Skeletal muscle tissue (tissue), 4 donors: ENCODE measurements around the gene PAK6. TPM values are rescaled to one million over a fixed set of nuclear protein-coding genes. Genes with fewer than 3 reads are reported as not detected.

Source experiments
- H3K27ac ChIP-seq: one replicate; pipeline ENCODE4 v1.7.0; 2013; ENCODE audit warnings: mild to moderate bottlenecking, low read depth, low read length, inconsistent platforms
- H3K27me3 ChIP-seq, 3 donors: one replicate each; pipeline ENCODE4 v1.7.0; 2013; ENCODE audit warnings: low read length in 3 of 3; ENCODE audit not compliant: control insufficient read depth in 3 of 3, insufficient read depth in 3 of 3
- H3K36me3 ChIP-seq, 3 donors: one replicate each; pipeline ENCODE4 v1.7.0; 2013; ENCODE audit warnings: low read length in 3 of 3; ENCODE audit not compliant: control insufficient read depth in 3 of 3, insufficient read depth in 3 of 3
- H3K4me1 ChIP-seq, 3 donors: one replicate each; pipeline ENCODE4 v1.7.0; 2013; ENCODE audit warnings: low read length in 3 of 3, mild to moderate bottlenecking in 3 of 3; ENCODE audit not compliant: control insufficient read depth in 3 of 3, insufficient read depth in 3 of 3
- H3K4me3 ChIP-seq, 3 donors: one replicate each; pipeline ENCODE4 v1.7.0; 2013; ENCODE audit warnings: low read length in 3 of 3
- H3K9ac ChIP-seq, 3 donors: one replicate each; pipeline ENCODE4 v1.7.0; 2013; ENCODE audit warnings: low read length in 3 of 3, mild to moderate bottlenecking in 3 of 3, moderate library complexity in 2 of 3, low read depth in 1 of 3
- H3K9me3 ChIP-seq, 3 donors: one replicate each; pipeline ENCODE4 v1.7.0; 2013; ENCODE audit warnings: low read length in 3 of 3; ENCODE audit not compliant: control insufficient read depth in 3 of 3
- total RNA-seq: library from RNA; depleted of rRNA; stranded (reverse); fragments of >200 nt; gene quantifications from one replicate; pipeline ENCODE4 v1.2.3, GENCODE V29; 2014
- donor health status: Osteomylitis.

The PAK6 gene
- total RNA-seq, 1 donor from 2014 or later = 1.0 TPM

DNA sequence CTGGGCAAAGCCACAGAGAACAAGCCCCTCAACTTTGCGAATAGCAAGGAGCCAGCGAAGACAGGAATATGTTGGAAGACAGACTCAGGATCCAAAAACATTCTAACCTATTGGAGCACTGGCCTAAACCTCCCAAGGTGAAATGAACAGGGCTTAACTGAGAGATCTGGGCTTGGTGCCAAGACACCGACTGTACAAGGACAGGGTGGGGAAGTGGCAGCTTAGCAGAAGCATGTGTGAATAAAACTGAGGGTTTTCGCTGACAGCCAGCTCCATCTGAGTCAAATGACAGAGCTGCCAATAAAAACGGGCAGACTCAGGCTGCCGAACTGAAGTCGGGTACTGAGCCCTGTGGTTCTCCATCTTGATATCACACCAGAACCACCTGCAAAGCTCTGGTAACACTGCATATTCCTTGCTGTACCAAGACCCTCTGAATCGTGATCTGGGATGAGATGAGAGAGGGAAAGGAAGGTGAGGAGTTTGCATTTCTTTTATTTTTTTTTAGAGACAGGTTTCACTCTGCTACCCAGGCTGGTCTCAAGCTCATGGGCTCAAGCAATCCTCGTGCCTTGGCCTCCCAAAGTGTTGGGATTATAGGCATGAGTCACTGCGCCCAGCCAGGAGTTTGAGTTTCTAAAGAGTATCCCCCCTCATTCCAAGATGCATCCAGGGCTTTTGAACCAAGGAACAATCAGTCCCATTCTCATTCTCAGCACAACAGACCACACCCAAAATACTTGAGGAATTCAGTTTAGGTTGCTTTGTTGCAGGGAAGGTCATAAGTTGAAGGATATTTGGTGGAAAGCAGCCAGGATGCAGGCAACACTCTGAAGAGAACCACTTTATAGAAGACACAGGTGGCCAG is 74.9 kb downstream of the PAK6 start:
- Histone ChIP-seq H3K36me3 (no peaks in the 10 kb centered on the region), H3K27me3 (peaks cover 0 to 12% (median 7%) of the 10 kb centered on the region in 3 donors), H3K27ac (no peak overlapping the region)

DNA sequence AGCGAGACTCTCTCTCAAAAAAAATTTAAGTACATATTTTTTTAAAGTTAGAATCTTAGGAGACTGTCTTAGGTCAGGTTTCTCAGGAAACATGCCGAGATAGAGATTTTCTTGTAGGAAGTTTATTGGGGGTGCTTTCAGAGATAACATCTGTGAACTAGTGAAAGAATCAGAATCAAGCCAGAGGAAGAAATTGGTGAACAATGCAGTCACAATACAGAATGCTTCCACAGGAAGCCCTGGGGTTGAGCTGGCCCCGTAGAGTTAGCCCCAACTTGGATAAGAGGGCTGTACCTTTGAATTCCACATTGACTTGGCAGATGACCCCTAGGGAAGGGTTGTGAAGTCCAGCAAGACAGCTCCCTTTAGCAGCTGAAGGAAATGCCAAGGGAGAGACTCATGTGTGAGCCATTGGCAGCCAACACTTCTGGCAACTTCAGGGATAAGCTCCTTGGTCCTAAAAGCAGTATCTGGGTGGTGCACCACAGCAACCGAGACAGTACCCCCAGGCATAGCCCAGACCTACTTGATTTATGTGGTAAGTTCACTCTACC is 75.9 kb downstream of the PAK6 start:
- H3K36me3 ChIP-seq = no peaks in the 10 kb centered on the region
- peaks cover 5 to 12% (median 10%) of the 10 kb centered on the region in 3 donors for H3K4me1 ChIP-seq
- no peak overlapping the region for H3K9ac ChIP-seq
- H3K9me3 ChIP-seq = no peaks in the 10 kb centered on the region
- H3K27me3 ChIP-seq = peaks cover 0 to 10% (median 7%) of the 10 kb centered on the region in 3 donors
- no peak overlapping the region for H3K4me3 ChIP-seq
- no peak overlapping the region for H3K27ac ChIP-seq

More for the DNA sequence above, 74.9 kb downstream of the PAK6 start:
- Histone ChIP-seq H3K4me3 (no peak overlapping the region), H3K4me1 (peaks cover 5 to 12% (median 10%) of the 10 kb centered on the region in 3 donors), H3K9me3 (no peaks in the 10 kb centered on the region), H3K9ac (no peak overlapping the region)

DNA sequence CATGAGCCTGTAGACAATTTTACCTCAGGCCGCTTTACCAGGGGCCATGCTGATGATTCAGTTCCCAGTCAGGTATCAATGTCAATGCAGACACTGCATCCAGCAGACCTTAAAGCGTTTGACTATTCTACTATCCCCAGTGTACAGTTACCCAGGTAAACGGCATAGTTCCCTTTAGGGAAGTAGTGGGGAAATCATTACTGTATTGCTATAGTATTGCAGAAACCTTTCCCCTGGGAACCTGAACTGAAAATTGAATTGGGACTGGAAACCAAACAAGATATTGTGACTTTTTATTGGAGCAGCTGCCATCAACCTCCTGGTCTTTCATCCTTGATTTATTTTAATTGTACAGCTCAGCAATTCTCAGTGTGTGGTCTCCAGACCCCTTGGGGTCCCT is 78.1 kb downstream of the PAK6 start:
- Histone ChIP-seq H3K4me3 (no peak overlapping the region), H3K9me3 (no peaks in the 10 kb centered on the region), H3K27me3 (peaks cover 0 to 5% (median 3%) of the 10 kb centered on the region in 3 donors), H3K27ac (no peak overlapping the region), H3K9ac (no peak overlapping the region), H3K4me1 (peaks cover 7 to 12% (median 10%) of the 10 kb centered on the region in 3 donors), H3K36me3 (no peaks in the 10 kb centered on the region)

DNA sequence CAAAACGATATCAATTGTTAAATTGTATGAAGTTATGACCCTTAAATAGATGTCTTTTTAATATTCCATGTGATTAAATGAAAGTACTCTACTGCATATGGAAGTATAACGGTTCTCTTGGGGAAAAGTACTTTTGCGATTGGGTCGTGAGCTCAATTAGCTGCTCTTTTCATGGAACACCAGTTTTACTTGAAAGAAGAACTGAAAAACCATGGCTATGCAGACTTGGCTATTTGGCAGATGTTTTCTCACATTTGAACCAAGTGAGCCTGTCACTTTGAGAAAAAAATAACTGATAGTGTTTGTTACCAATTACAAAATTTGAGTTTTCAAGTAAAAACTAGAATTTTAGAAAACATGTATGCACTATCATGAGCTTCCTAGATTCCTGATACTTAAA is 78.7 kb downstream of the PAK6 start:
- Histone ChIP-seq H3K4me3 (no peak overlapping the region), H3K27me3 (peaks cover 0 to 1% (median 0%) of the 10 kb centered on the region in 3 donors), H3K36me3 (no peaks in the 10 kb centered on the region), H3K9ac (no peak overlapping the region), H3K27ac (no peak overlapping the region), H3K4me1 (peaks cover 7 to 13% (median 12%) of the 10 kb centered on the region in 3 donors), H3K9me3 (no peaks in the 10 kb centered on the region)

DNA sequence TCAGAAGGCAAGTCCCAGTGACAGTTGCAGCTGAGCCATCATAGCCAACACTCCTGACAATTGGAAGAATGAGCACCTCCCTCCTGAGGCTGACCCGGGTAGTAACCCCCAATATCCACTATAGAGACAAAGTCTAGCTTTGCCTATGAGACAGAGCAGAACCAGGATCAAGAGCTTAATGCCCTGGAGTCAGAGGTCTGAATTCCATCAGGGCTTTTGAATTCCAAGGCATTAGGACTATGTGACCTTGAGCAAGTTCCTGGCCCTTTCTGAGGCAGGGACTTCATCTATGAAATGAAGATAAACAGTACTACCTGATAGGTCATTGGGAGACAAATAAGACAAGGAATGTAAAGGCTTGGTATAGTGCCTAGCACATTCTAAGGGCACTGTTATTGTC is 81.5 kb downstream of the PAK6 start:
- H3K36me3 ChIP-seq = no peaks in the 10 kb centered on the region
- no peaks in the 10 kb centered on the region for H3K9me3 ChIP-seq
- H3K4me3 ChIP-seq = no peak overlapping the region
- no peak overlapping the region for H3K9ac ChIP-seq
- H3K27ac ChIP-seq = no peak overlapping the region
- H3K4me1 ChIP-seq = peaks cover 13 to 15% (median 15%) of the 10 kb centered on the region in 3 donors
- H3K27me3 ChIP-seq = no peaks in the 10 kb centered on the region

DNA sequence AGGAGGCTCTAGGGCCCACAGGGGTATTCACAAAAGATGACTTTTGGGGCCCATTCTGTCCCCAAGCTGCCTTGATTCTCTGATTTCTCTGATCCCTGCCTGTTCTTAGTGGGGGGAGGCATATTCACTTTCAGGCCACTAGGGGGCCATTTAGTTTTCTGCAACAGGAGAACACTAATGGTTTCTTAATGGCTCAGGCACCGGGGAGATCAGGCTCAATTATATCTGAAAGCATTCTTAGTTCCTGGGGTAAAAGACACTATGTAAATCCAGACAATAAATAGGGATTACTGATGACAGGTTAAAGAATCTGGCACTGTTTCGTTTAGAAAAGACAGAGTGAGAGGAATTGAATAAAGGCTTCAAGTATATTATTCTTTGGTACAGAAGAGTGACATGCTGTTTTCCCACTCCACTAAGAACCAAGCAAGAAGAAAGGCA is 82.1 kb downstream of the PAK6 start:
- H3K9me3 ChIP-seq = no peaks in the 10 kb centered on the region
- no peaks in the 10 kb centered on the region for H3K36me3 ChIP-seq
- H3K4me1 ChIP-seq = peaks cover 18 to 21% (median 21%) of the 10 kb centered on the region in 3 donors
- H3K27me3 ChIP-seq = no peaks in the 10 kb centered on the region
- no peak overlapping the region for H3K9ac ChIP-seq
- H3K27ac ChIP-seq = no peak overlapping the region
- H3K4me3 ChIP-seq = no peak overlapping the region

DNA sequence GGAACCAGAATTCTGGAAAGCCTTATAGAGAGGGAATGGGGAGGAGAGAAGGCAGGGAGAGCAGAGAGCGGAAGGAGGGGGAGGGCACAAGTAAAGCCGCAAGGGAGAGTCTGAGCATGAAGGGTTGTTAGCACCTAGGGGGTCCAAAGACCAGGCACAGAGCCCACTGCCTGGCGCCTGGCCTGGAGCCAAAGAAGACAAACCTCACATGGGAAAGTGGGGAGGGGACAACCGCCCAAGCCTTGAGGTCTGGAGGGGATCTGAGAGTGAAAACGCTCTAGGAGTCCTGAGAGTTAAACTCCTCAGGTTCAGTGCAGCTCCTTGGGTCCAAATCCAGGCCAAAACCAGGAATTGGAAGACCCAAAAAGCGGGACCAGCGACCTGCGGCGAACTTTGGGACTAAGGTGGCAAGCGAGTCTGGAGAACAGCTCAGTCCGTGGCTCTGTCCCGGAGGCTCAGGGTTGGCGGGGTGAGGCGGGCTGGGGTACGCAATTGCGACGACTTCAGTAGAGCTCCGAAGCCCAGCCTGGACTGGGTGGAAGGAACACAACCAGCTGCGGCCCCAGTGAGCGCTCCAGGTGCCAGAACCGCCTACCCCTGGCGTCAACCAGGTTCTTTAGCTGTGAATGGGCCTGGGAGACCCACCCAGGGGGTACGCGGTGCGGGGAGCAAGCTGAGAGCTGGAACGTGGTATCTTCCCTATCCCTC is 83.8 kb downstream of the PAK6 start:
- no peaks in the 10 kb centered on the region for H3K9me3 ChIP-seq
- H3K4me3 ChIP-seq = peak overlapping the region; percentile 41 to 54 (median 46)
- peaks cover 0 to 6% (median 2%) of the 10 kb centered on the region in 3 donors for H3K36me3 ChIP-seq
- H3K4me1 ChIP-seq = peaks cover 20 to 35% (median 29%) of the 10 kb centered on the region in 3 donors
- no peaks in the 10 kb centered on the region for H3K27me3 ChIP-seq
- H3K27ac ChIP-seq = peak overlapping the region; percentile 70
- H3K9ac ChIP-seq = peak overlapping the region in 2 of 3 donors; percentile 47 to 60

DNA sequence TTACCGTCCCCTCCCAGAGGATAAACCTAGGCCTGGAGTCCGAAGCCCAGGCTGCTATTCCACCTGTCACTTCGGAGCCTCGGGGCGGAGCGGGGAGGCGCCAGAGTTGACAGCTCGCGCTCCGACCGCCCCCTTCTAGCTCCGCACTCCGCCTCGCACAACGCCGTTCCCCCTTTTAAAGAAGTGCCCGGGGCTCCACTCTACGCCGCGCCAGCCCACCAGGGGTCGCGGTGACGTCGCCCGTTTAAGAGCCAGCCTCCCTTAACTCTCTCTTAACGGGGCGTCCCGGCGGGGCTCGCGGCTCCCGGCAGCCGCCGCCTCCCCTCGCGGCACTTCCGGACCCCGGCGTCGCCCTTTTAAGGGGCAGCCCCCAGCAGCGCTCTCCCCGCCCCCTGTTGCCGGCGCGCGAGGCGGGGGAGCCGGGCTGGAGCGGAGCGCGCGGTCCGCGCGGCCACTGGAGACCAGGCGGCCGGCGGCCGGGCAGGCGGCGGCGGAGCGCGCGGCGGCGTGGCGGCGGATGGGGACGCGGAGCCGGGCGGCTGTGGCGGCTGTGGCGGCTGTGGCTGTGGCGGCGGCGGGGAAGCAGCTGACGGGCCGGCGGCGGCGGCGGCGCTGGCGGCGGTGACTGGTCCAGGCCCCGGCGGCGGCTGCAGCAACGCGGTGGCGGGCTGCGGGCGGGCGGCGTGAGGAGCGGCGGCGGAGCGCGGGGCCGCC is 84.5 kb downstream of the PAK6 start, which contains the start of gene INAFM2:
Gene INAFM2, plus strand, starts transcription at position 454 of the 714 bp plus-strand sequence. CDS start 364 bp downstream, outside the sequence.
- no peaks in the 10 kb centered on the region for H3K9me3 ChIP-seq
- H3K9ac ChIP-seq = peak within 1 kb of the TSS; percentile 62 to 80 (median 74)
- no peaks in the 10 kb centered on the region for H3K27me3 ChIP-seq
- peak within 1 kb of the TSS; percentile 68 to 81 (median 79) for H3K4me3 ChIP-seq
- peaks cover 20 to 41% (median 29%) of the 10 kb centered on the region in 3 donors for H3K4me1 ChIP-seq
- peak within 1 kb of the TSS; percentile 70 for H3K27ac ChIP-seq
- peaks cover 0 to 6% (median 2%) of the 10 kb centered on the region in 3 donors for H3K36me3 ChIP-seq
